NCI-H2081 treated with DMSO at 0.1 percent for 48 hours (cell line): Measurements from ENCODE around the gene CELA3A.
A peak's percentile ranks its signal among the peaks of the same experiment; 100 is the strongest.

Experiments
- DNase-seq: peaks from one replicate; lab custom pipeline; 2025; lab: John Stamatoyannopoulos, UW

The CELA3A gene

DNA sequence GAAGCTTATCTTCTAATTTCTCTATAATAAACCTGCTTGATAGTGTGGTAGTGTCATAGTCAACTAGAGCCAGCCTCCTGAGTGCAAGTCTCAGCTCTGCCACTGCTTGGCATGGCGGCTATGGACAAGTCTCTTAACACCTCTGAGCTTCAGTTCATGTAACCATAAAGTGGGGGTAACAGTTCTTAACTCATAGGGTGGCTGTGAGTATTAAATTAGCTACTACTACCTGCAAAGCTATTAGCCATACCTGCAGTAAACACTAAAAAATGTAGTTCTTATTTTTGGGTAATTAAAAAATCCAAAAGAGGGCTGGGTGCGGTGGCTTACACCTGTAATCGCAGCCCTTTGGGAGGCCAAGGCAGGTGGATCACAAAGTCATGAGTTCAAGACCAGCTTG, 48.9 kb downstream of the CELA3A start:
- DNase-seq = no peak

DNA sequence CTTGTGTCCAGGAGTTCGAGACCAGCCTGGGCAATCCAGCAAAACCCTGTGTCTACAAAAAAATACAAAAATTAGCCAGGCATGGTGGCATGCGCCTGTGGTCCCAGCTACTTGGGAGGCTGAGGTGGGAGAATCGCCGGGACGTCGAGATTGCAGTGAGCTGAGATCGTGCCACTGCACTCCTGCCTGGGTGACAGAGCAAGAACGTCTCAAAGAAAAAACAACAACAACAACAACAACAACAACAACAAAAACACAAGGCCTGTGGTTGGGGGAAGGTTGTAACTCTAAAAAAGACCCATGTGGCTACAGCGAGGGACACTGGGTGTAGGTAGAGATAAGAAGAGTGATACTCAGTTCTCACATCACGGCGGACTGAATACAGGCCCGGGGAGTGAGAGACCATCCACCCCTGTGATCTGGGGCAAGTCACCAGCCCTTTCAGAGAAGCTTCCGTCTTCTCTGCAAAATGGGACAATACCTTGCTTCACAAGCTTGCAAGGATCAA, 50.2 kb downstream of the CELA3A start:
- DNase-seq = no peak

DNA sequence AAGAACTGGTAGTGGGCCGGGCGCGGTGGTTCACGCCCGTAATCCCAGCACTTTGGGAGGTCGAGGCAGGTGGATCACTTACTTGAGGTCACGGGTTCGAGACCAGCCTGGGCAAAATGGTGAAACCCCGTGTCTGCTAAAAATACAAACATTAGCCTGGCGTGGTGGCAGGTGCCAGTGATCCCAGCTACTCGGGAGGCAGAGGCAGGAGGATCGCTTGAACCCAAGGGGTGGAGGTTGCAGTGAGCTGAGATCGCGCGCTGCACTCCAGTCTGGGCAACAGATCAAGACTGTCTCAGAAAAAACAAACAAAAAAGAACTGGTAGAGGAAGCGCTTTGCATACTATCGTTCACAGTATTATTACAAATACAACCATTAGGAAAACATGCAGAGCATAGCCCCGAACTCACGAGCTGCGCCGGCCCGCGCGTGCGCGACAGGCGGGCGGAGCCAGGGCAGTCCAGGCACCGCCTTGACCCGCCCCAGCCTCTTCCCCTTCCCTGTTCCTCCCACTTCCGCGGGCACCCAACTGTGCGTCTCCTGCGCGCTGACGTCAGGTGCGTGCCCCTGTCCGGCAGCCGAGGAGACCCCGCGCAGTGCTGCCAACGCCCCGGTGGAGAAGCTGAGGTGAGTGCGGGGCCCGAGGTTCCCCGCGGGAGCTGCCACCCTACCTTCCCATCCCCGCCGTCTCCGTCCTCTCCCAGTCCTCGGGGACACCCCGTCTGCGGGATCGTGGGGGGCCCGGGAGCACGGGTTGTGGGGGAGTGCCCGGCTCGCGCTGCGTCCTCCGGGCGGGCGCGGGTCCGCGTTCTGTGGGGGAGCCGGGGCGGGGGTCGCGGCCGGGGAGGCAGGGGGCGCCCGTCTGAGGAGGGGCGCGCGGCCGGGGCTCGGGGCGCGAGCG, 50.9 kb downstream of the CELA3A start, which contains the start of gene CDC42:
CDC42 (plus strand) TSS at position 595 of the 902 bp plus-strand sequence. CDS start 25,770 bp downstream, outside the sequence.
- peak; percentile 87 for DNase-seq

DNA sequence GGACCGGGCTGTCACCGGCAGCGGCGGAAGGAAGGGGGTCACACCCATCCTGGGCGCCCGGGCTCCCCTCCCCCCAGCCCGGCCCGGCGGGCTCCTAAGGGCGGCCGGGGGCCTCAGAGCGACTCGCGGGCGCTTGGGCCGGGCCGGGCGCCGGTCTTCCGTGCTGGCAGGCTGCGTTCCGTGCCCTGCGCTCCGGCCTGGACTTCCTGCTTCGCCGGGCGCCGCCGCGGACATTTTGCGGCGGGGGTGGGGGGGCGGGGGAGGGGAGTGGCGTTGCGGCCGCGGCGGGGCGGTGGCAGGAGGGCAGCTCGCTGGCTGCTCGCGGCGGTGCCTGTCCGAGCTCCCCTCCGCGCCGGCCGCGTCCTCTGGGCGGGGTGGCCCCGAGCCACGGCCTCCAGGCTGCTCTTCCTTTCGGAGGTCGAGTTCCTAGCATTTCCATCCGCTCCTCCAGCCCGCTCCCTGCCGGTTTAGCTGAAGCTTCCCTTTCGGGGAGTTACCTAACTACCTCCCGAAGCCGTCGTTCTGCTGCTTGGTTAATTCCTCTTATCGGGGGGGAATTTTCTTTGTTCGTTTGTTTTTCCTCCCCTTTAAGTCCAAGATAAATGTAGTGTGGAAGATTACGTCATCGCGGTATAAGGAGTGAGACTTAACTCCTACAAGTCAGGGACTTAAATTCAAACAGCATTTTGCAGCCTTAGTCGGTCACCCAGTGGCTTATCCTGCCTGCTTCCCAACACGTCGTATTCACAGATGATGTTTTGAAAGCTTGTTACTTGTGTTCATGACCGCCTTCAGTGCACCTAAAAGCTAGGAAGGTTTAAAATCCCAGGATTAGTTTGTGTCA, 51.8 kb downstream of the CELA3A start:
- DNase-seq = no peak

DNA sequence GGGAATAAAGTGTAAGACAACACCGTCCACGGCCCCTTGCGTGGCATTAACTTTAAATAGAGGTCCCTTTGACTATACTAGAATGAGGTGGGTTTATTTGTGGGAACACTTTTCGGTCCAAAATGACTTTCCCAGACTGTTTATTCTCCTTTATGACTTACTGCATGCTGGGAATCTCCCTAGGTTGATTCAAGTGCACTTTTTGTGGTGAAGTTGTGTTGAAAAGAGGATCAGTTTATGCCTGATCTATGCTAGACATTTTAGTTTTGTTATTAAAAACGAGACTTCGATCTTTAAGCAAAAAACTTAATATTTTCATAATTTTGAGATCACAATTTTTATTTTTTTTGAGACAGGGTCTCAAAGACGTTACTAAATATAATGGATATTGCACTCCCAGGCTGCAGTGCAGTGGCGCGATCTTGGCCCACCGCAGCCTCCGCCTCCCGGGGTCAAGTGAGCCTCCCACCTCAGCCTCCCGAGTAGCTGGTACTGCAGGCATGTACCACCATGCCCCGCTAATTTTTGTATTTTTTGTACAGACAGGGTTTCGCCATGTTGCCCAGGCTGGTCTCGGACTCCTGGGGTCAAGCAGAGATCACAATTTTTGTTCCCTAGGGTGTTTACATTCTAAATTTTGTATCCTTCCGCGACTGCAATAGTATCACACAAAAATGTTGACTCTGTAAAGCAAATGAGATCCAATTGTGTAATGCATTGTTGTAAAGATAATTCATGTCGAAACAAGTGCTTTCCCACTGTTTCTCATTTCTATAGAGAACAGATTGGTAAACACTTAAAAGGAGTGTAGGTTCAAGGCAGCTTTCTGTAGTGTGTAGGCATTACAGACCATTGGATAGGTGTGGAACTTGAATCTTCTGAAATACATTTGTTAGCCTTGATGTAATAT, 52.7 kb downstream of the CELA3A start:
- no peak for DNase-seq

DNA sequence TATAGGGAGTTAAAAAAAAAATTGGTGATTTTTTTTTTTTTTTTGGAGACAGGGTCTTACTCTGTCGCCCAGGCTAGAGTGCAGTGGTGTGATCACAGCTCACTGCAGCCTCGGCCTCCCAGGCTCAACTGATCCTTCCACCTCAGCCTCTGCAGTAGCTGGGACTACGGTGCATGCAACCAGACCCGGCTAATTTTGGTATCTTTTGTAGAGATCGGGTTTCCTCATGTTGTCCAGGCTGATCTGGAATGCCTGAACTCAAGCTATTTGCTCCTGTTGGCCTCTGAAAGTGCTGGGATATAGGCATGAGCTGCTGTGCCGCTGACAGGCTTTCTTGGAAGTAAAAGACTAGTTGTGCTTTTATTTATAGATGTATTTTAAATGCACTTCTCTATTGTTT, 54.0 kb downstream of the CELA3A start:
- DNase-seq = no peak

DNA sequence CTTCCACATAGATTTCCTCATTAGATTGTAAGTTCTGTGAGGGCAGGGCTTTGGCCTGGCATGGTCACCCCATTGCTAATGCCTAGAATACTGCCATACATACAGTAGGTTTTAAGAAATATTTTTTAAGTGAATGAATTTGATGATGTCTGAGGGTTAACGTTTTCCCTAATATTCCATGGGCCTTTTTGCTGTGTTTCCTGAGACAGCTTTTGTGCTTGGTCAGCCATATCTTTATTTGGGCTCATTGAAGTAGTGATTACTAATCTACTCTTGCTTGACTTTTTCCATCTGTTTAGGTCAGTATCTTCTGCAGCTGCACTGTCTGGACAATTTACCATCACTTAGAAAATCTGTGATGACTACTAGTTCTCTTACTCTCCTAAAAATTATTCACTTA, 54.6 kb downstream of the CELA3A start:
- no peak for DNase-seq

DNA sequence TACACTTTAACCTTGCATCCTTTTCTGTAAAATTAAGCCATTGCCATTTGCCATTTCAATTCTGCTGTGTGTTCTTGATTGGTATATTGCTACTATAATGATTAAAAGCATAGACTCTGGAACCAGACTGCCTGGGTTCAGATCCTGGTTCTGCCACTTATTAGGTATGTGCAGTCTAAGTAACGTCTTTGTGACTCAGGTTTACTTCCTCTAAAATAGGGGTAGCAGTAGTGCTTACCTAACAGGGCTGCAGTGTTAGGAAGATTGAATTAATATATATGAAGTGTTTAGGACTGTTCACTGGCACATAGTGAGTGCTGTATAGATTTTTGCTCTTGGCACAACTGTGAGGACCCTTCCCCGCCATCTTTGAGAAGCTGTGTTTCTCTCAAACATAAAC, 55.5 kb downstream of the CELA3A start:
- DNase-seq = no peak

DNA sequence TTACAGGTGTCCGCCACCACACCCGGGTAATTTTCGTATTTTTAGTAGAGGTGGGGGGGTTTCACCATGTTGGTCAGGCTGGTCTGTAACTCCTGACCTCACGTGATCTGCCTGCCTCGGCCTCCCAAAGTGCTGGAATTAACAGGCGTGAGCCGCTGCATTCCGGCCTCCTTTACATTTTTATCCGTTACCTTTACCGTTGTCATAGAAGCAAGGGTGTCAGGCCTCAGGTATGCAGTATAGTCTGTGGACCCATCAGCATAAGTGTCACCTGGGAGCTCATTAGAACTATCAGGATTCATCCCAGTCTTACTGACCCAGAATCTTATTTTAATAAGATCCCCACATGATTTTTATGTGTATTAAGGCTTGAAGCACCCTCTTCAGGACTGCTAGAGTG, 56.4 kb downstream of the CELA3A start:
- no peak for DNase-seq
